Measurements from ENCODE around the gene KLHL7. TPM values are rescaled to one million over a fixed set of nuclear protein-coding genes. Genes with fewer than 3 reads are reported as not detected.

The KLHL7 gene
- polyA plus RNA-seq, 1 donor (not counting 4 experiments of a cell fraction or from before 2014, with no cell fraction given): 43.1 TPM

DNA sequence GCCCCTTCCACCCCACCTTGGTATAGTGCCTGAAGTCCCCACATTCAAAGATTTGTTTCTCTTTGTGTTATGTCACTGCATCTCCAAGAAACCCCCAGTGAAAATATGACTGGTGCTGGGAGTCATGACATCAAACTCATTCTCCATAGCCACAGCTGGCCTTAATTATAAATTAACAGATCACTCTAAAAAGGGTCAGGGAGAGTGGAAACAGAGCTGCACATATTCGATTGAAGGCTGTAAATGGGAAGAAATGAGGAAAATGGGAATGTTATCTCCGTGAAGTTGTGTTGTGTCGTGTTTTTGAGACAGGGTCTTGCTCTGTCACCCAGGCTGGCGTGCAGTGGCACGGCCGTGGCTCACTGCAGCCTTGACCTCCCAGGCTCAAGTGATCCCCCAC, 52.1 kb downstream of the KLHL7 start:
- Histone ChIP-seq H3K4me2 (ENCODE audit: control insufficient read depth, extremely low read depth, insufficient read depth, low read depth, low read length) (no peak overlapping the region), H2AFZ (ENCODE audit: control insufficient read depth, low read length) (no peak overlapping the region), H3K4me1 (ENCODE audit: control insufficient read depth, extremely low read depth, insufficient read depth, low read length) (no peaks in the 10 kb centered on the region), H3K36me3 (ENCODE audit: control insufficient read depth in 2 of 2, extremely low read depth in 1 of 2, insufficient read depth in 2 of 2, low read length in 2 of 2) (no peaks in the 10 kb centered on the region), H3K27me3 (ENCODE audit: control insufficient read depth, extremely low read depth, insufficient read depth, low read length) (no peaks in the 10 kb centered on the region), H4K20me1 (ENCODE audit: control insufficient read depth, extremely low read depth, insufficient read depth, low read length) (no peaks in the 10 kb centered on the region), H3K4me3 (ENCODE audit: control insufficient read depth in 2 of 3, extremely low read depth in 1 of 3, insufficient read depth in 2 of 3, low read depth in 1 of 3, low read length in 3 of 3) (no peak overlapping the region), H3K79me2 (ENCODE audit: control insufficient read depth, insufficient read depth, low read length) (no peaks in the 10 kb centered on the region), H3K9me1 (ENCODE audit: control insufficient read depth, extremely low read depth, insufficient read depth, low read length) (no peaks in the 10 kb centered on the region), H3K27ac (ENCODE audit: control insufficient read depth, insufficient read depth, low read length) (no peak overlapping the region), H3K9ac (ENCODE audit: control insufficient read depth, extremely low read depth, insufficient read depth, low read length) (no peak overlapping the region), H3K9me3 (ENCODE audit: control insufficient read depth, low read depth, low read length) (no peaks in the 10 kb centered on the region)
- dilution Hi-C loops (cut with MboI; ENCODE audit: extremely low pct_ligation_motif_present, low sequenced_read_pairs): no loop called here
- no peak for DNase-seq (ENCODE audit: low read depth, low spot score)
- no peak for FAIRE-seq
- TF ChIP-seq, protein P1, sequence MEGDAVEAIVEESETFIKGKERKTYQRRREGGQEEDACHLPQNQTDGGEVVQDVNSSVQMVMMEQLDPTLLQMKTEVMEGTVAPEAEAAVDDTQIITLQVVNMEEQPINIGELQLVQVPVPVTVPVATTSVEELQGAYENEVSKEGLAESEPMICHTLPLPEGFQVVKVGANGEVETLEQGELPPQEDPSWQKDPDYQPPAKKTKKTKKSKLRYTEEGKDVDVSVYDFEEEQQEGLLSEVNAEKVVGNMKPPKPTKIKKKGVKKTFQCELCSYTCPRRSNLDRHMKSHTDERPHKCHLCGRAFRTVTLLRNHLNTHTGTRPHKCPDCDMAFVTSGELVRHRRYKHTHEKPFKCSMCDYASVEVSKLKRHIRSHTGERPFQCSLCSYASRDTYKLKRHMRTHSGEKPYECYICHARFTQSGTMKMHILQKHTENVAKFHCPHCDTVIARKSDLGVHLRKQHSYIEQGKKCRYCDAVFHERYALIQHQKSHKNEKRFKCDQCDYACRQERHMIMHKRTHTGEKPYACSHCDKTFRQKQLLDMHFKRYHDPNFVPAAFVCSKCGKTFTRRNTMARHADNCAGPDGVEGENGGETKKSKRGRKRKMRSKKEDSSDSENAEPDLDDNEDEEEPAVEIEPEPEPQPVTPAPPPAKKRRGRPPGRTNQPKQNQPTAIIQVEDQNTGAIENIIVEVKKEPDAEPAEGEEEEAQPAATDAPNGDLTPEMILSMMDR (optimal IDR thresholded peaks at IDR 0.05 in 1 of 3, IDR thresholded peaks at IDR 0.05 in 1 of 3, conservative IDR thresholded peaks at IDR 0.05 in 1 of 3; ENCODE audit: extremely low read depth in 1 of 3, insufficient read depth in 2 of 3, low read length in 3 of 3): no peak
- TF ChIP-seq EZH2 (IDR thresholded peaks at IDR 0.05; ENCODE audit: low read length): no peak

DNA sequence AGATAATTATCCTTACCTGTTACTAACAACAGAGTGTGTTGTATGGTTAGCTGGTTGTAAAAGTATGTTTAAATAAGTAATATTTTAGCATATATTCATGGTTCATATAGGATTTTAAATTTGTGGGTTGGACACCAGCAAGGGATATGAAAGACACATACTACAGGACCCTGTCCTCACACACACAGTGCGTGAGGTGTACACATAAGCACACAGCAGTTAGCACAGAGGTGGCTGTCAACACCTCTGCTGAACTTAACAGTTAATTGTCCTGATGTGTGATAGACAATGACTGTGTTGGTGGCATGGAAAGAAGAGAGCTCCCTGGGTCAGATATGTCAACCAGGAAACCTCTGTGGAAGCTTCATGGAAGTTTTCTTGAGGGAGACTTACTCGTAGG, 53.0 kb downstream of the KLHL7 start:
- H3K27ac ChIP-seq (ENCODE audit: control insufficient read depth, insufficient read depth, low read length): no peak overlapping the region
- H3K9me1 ChIP-seq (ENCODE audit: control insufficient read depth, extremely low read depth, insufficient read depth, low read length): no peaks in the 10 kb centered on the region
- H3K79me2 ChIP-seq (ENCODE audit: control insufficient read depth, insufficient read depth, low read length): no peaks in the 10 kb centered on the region
- no peak overlapping the region for H3K4me3 ChIP-seq (ENCODE audit: control insufficient read depth in 2 of 3, extremely low read depth in 1 of 3, insufficient read depth in 2 of 3, low read depth in 1 of 3, low read length in 3 of 3)
- FAIRE-seq (no peak), DNase-seq (ENCODE audit: low read depth, low spot score) (no peak)
- no peaks in the 10 kb centered on the region for H4K20me1 ChIP-seq (ENCODE audit: control insufficient read depth, extremely low read depth, insufficient read depth, low read length)
- no peaks in the 10 kb centered on the region for H3K27me3 ChIP-seq (ENCODE audit: control insufficient read depth, extremely low read depth, insufficient read depth, low read length)
- no peak overlapping the region for H3K9ac ChIP-seq (ENCODE audit: control insufficient read depth, extremely low read depth, insufficient read depth, low read length)
- no peak overlapping the region for H3K4me2 ChIP-seq (ENCODE audit: control insufficient read depth, extremely low read depth, insufficient read depth, low read depth, low read length)
- H3K9me3 ChIP-seq (ENCODE audit: control insufficient read depth, low read depth, low read length): no peaks in the 10 kb centered on the region
- dilution Hi-C loops (cut with MboI; ENCODE audit: extremely low pct_ligation_motif_present, low sequenced_read_pairs): no loop called here
- no peak overlapping the region for H2AFZ ChIP-seq (ENCODE audit: control insufficient read depth, low read length)
- H3K36me3 ChIP-seq (ENCODE audit: control insufficient read depth in 2 of 2, extremely low read depth in 1 of 2, insufficient read depth in 2 of 2, low read length in 2 of 2): no peaks in the 10 kb centered on the region
- H3K4me1 ChIP-seq (ENCODE audit: control insufficient read depth, extremely low read depth, insufficient read depth, low read length): no peaks in the 10 kb centered on the region
- TF ChIP-seq, protein P1 (optimal IDR thresholded peaks at IDR 0.05 in 1 of 3, IDR thresholded peaks at IDR 0.05 in 1 of 3, conservative IDR thresholded peaks at IDR 0.05 in 1 of 3; ENCODE audit: extremely low read depth in 1 of 3, insufficient read depth in 2 of 3, low read length in 3 of 3): no peak
- no peak for TF ChIP-seq EZH2 (IDR thresholded peaks at IDR 0.05; ENCODE audit: low read length)
